GM19463 (cell line): ENCODE results near the gene LSM14B.

Experiments used
- ATAC-seq: cut with Tn5 transposase; IDR thresholded peaks from one replicate; pipeline ENCODE4 v1.9.1; 2021; ENCODE audit warnings: mild to moderate bottlenecking, moderate library complexity; ENCODE audit not compliant: unreplicated experiment

The LSM14B gene

DNA sequence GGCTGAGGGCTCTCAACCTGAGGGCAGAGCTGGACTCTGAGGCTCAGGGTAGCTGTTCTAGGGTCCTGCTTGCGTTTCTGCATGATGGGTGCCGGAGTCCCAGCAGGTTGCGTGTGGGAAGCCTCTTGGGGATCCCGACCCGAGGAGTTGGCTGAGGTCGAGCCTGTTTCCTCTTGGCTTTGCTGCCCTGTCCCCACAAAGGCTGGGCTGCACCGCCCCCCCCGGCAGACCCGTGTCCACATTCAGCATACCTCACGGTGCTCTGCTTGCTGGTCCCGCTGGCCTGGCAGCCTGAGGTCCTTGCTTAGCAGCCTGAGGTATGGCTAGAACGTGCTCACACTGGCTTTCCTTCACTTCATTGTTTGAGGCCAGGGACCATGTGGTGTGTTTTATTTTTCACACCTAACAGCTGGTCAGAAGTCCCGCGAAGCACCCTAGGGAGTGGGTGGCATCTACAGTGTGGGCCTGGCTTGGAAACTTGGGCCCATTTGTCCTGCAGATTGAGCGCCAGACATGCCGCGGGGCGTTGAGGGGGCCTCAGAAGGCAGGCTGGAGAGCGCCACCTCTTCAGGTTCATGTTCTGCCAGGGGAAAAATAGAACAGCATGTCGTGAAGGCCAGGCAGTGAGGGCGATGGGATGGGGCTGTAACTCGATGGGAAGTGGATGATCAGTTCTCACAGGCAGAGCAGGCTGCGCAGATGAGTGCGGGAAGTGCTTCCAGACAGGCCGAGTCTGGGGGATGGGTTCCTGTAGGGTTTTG, 9.5 kb downstream of the LSM14B start:
- no peak for ATAC-seq

- ATAC-seq = no peak
Measured at GRCh38 chr20:62132421-62132820, 10.1 kb downstream of the LSM14B start.

- no peak for ATAC-seq
Measured at GRCh38 chr20:62133051-62133845, 11.0 kb downstream of the LSM14B start.

DNA sequence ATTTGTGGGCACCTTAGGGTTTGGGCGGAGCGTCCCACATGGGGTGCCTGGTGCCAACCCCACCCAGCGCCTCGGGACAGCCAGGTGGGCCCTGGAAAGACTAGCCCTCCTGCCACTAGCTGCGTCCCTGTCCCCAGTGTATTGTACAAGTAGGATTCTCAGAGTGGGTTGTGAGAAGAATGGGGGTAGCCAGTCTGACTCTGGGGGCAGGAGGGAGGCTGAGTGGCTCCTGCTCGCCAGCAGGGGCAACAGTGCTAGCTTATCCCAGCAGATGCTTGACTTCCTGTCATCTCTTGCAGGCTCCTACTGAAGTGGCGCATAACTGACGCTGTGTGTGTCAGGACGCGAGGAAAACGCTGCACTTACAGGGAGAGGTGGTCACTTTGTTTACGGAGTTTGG, 11.6 kb downstream of the LSM14B start:
- no peak for ATAC-seq

GRCh38 chr20:62134735-62135231, 12.5 kb downstream of the LSM14B start:
- ATAC-seq = no peak

DNA sequence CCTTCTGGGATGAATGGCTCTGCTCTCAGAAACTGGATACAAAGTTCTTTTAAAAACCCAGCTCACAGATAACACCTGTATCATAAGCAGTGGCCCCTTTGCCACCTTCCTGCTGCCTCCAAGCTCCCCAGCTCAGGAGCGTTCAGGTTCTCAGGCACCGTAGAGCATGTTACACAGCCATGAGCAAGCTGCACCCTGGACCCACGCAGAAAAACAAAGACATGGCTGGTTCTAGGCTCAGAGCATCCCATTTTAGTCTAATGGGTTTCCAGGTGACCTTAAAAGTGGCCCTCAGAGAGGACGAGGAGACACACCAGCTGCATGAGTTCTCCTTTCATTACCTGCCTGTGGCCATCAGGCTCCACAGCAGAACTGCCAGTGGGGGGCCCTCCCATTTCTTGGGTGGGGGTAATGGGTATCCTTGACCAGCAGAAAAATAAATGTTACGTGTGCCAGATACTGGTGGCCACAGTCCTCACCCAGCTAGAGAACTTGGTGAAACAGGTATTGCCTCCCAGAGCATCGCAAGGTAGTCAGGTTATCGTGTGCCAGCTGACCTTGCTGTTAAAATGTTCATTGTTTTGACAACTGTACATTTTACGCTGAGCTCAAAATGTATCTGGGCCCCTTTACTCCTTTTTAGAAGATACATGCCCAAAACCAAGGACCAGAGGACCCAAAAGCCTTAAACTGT, 13.4 kb downstream of the LSM14B start:
- ATAC-seq = no peak

- no peak for ATAC-seq
Measured at GRCh38 chr20:62136283-62137091, 14.2 kb downstream of the LSM14B start.

- no peak for ATAC-seq
Measured at GRCh38 chr20:62137092-62137384, 14.8 kb downstream of the LSM14B start.

- ATAC-seq = no peak
Measured at GRCh38 chr20:62137478-62138203, 15.4 kb downstream of the LSM14B start.

GRCh38 chr20:62138204-62138543, 15.9 kb downstream of the LSM14B start:
- no peak for ATAC-seq

DNA sequence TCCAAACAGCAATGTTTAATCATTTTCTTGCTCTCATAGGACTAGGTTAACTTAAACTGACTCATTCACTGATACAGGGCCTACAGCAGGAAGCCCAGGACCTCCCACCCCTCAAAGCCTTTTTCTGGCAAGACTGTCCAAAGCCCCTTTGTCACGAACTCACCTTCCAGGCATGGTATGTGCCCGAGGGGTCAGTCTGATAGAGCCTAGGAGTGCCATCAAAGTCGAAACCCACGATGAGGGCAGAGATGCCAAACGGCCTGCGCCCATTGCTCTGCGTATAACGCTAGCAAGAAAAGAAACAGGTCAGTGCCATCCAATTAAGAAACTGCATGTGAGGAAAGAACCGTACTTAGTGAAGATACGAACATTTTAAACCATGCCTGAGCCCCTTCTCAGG, 16.6 kb downstream of the LSM14B start:
- ATAC-seq = no peak

DNA sequence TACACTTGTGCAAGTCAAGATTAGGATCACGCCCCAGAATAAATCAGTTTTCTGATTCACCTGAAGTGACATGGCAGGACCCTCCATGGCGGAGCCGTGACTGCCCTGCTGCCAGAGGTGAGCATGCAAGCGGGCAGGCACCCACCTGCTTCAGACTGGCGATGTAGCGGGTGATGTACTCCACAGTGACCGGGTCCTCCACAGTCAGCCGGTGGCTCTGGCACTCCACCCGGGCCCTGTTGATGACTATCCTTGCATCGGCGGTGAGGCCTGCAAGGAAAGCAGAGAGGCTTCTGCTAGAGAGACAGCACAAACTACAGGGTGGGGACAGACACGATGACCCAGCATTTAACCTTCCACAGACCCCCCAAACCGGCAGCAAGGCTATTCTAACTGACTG, 17.4 kb downstream of the LSM14B start:
- no peak for ATAC-seq

GRCh38 chr20:62141043-62141396, 18.7 kb downstream of the LSM14B start:
- ATAC-seq = no peak

DNA sequence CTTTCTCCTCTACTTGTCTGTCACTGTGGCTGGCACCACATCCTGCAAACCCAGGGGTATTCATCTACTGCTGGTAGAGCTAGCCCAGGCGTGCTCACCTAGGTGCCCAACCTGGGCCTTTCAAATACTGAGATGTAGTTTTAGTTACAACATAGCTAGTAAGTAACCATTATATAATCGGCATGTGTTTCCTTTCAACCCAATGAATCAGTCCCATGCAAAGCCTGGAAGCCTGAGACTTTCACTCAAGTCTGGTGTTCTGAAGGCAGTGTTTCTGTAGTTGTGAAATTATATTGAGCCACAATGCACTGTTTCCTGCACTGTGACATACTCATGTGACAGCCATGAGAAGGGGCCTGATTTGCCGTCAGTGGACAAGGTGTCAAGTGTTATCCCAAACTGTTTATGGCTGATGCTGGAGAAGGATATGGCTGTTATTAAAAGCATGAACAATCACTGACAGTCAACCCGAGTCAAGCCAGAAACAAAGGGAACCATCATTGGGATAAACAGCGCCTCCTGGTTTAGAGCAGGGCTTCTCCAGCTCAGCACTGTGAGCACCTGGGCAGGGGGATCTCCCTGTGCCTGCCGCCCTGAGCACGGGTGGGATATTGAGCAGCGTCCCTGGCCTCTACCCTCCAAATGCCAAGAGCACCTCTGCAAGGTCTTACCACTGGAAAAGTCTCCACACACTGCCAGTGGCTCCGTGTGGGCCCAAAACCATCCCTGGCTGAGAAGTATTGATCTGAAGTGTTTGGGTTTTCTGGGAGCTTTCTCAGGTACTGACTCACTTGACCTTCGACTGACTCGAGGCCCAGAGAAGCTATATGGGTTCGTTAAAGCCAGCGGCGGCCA, 19.3 kb downstream of the LSM14B start:
- ATAC-seq = no peak

GRCh38 chr20:62142252-62143080, 20.2 kb downstream of the LSM14B start:
- ATAC-seq = peak; percentile 8

DNA sequence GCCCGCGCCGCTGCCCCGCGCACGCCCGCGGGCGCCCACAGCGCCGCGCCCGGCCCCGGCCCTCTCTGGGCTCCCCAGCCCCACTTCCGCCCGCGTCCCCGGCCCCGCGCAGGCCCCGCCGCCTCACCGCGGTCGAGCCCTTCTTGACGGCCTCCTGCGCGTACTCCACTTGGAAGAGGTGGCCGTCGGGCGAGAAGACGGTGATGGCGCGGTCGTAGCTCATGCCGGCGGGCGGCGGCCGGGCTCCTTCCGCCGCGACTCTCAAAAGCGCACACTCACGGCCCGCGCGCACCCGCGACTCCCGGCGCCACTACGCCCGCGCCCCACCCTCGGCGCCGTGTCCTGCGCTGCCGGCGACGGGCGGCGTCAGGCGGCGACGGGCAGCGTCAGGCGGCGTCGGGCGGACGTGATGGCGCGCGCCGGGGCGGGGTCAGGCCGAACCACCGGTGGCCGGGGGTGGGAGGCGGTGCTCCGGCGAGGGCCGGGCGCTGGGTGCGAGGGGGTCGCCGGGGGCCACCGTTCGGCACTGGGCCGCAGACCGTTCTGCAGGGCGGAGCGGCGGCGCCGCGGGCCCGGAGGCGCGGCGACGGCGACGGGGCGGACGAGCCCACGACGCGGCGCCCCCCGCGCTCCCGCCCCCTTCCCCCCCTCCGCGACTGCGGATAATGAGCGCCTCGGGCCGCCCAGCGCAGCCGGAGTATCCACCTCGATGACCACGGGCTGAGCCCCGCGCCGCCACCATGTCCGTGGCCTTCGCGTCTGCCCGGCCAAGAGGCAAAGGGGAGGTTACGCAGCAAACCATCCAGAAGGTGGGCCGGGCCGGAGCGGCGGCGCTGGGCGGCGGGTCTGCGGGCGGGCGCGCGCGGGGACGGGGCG, 21.0 kb downstream of the LSM14B start, which contains the start of the genes PSMA7 and SS18L1:
Gene PSMA7, minus strand, starts transcription at position 314 of the 876 bp plus-strand sequence. Its CDS starts 91 bp downstream, at position 223.
Gene SS18L1, plus strand, starts transcription at position 689 of the 876 bp plus-strand sequence. Its CDS starts 52 bp downstream, at position 741.
- ATAC-seq = peak; percentile 83
